Measurements from ENCODE around the gene CTNNA2.

DNA sequence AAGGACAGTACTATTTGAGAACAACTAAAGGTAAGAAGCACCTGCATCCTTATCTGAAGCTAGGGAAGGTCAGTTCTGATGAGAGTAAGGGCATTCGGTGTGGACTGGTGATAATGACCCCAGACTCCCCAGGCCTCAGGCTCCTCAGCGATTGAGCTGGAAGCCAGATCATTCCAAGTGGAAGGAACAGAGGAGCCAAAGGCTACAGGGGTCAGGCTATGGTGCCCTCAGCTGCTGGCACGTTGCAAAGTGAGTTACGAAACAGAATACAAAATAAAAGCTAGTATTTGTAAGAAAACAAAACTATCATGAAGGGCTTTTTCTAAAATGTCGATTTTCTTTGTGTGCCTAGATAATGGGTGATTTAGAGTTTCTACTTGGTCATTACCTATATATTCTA is 960.2 kb downstream of the CTNNA2 start:
- TF ChIP-seq, protein P1, sequence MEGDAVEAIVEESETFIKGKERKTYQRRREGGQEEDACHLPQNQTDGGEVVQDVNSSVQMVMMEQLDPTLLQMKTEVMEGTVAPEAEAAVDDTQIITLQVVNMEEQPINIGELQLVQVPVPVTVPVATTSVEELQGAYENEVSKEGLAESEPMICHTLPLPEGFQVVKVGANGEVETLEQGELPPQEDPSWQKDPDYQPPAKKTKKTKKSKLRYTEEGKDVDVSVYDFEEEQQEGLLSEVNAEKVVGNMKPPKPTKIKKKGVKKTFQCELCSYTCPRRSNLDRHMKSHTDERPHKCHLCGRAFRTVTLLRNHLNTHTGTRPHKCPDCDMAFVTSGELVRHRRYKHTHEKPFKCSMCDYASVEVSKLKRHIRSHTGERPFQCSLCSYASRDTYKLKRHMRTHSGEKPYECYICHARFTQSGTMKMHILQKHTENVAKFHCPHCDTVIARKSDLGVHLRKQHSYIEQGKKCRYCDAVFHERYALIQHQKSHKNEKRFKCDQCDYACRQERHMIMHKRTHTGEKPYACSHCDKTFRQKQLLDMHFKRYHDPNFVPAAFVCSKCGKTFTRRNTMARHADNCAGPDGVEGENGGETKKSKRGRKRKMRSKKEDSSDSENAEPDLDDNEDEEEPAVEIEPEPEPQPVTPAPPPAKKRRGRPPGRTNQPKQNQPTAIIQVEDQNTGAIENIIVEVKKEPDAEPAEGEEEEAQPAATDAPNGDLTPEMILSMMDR (IDR thresholded peaks at IDR 0.05), result no peak
- no peak for TF ChIP-seq POLR2A (IDR thresholded peaks at IDR 0.05)

Data from uterus (tissue), 2 donors.